ENCODE results near the gene RNF123.

DNA sequence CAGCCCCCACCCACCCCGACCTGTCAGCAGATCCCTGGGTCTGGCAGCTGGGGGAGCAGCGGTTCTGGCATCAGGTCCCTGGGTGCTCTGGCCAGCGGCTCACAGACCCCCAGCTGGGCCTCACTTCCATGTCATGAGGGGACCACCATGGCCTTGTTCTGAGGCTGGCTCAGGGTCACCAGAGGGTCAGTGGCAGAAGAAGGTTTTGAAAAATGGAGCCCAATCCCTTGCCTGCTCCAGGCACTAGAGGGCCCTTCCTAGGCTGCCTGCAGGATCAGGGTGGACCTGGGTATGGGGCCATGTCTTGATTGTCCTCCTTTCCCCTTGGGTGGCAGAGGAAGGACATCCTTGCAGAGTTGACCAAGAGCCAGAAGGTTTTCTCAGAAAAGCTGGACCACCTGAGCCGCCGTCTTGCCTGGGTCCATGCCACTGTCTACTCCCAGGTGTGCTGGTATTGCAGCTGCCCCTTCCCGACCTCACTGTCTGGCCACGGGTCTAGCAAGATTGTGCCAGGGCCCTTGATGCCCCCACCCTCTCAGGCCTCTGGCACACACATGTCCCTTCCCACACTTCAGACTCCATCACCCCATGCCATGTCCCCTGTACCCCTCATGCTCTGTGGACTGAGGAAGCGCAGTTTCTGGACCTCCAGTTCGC is 17.2 kb downstream of the RNF123 start:
- TF ChIP-seq, protein P1, sequence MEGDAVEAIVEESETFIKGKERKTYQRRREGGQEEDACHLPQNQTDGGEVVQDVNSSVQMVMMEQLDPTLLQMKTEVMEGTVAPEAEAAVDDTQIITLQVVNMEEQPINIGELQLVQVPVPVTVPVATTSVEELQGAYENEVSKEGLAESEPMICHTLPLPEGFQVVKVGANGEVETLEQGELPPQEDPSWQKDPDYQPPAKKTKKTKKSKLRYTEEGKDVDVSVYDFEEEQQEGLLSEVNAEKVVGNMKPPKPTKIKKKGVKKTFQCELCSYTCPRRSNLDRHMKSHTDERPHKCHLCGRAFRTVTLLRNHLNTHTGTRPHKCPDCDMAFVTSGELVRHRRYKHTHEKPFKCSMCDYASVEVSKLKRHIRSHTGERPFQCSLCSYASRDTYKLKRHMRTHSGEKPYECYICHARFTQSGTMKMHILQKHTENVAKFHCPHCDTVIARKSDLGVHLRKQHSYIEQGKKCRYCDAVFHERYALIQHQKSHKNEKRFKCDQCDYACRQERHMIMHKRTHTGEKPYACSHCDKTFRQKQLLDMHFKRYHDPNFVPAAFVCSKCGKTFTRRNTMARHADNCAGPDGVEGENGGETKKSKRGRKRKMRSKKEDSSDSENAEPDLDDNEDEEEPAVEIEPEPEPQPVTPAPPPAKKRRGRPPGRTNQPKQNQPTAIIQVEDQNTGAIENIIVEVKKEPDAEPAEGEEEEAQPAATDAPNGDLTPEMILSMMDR (IDR thresholded peaks at IDR 0.05) = no peak
- TF ChIP-seq POLR2AphosphoS5 (IDR thresholded peaks at IDR 0.05; ENCODE audit: insufficient read depth in 1 of 2, low read depth in 1 of 2) = no peak
- TF ChIP-seq POLR2A (IDR thresholded peaks at IDR 0.05) = no peak

Data from vagina (tissue), 2 donors.